Lower leg skin (tissue), 3 donors: ENCODE measurements around the gene DCAF11.

ENCODE experiments used
- POLR2A ChIP-seq, 2 donors: fragments of 450-650 bp; IDR thresholded peaks; one replicate each; pipeline ENCODE4 v1.6.1; 2016 to 2017; ENCODE audit warnings: antibody characterized with exemption in 2 of 2, mild to moderate bottlenecking in 1 of 2, moderate library complexity in 1 of 2
- TF ChIP-seq, protein P1 (sequence below), 3 donors: fragments of 450-650 bp; IDR thresholded peaks; one replicate each; pipeline ENCODE4 v1.5.1; 2016; ENCODE audit warnings: antibody characterized with exemption in 3 of 3, mild to moderate bottlenecking in 3 of 3, moderate library complexity in 2 of 3

DNA sequence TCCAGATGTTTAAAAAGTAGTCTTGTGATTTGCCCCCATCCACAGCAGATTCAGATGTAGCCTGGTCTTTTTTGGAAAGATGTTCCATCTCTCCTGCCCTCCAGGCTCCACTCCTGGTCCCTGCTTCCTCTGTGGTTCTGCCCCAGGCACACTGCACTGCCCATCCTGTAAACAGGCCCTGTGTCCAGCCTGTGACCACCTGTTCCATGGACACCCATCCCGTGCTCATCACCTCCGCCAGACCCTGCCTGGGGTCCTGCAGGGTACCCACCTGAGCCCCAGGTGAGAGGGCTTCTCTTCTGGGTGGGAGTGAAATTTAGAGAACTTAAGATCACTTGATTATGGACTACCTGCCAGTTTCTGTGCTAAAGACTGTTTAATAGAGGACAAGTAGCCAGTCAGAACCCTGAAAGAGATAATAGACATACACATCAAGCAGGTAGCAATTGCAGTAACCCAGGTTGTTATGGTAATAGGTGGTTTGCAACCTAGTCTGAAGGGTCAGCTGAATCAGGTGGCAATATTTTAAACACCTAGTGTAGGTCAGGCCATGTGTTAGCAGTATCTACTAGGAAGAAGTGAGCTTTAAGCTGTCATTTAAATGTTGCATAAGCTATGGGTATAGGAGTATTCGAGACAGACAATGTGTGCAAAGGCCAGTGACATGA is 34.9 kb downstream of the DCAF11 start:
- TF ChIP-seq, protein P1, sequence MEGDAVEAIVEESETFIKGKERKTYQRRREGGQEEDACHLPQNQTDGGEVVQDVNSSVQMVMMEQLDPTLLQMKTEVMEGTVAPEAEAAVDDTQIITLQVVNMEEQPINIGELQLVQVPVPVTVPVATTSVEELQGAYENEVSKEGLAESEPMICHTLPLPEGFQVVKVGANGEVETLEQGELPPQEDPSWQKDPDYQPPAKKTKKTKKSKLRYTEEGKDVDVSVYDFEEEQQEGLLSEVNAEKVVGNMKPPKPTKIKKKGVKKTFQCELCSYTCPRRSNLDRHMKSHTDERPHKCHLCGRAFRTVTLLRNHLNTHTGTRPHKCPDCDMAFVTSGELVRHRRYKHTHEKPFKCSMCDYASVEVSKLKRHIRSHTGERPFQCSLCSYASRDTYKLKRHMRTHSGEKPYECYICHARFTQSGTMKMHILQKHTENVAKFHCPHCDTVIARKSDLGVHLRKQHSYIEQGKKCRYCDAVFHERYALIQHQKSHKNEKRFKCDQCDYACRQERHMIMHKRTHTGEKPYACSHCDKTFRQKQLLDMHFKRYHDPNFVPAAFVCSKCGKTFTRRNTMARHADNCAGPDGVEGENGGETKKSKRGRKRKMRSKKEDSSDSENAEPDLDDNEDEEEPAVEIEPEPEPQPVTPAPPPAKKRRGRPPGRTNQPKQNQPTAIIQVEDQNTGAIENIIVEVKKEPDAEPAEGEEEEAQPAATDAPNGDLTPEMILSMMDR (IDR thresholded peaks at IDR 0.05), result no peak
- TF ChIP-seq POLR2A (IDR thresholded peaks at IDR 0.05), result no peak
